ENCODE data around the gene MRPS22. TPM values are rescaled to one million over a fixed set of nuclear protein-coding genes. Genes with fewer than 3 reads are reported as not detected.

MRPS22 gene
- total RNA-seq, 6 experiments from 2014 or later = 65.8 to 74.1 (median 71.0) TPM

DNA sequence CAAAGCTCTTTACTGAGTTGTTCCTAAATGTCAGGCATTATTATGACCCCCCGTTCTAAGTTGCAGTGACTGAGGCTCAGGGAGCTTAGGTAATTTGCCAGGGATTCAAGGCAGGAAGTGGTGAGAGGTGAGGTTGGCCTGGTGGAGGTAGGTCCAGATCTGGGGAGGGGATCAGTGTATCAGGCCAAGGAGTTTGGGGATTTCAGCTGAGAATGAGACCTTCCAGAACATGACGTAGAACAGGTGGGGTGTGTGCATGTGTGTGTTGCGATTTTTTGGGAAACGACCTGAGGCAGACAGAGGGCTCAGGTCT, 41.1 kb upstream of the MRPS22 start:
- Mint-ChIP-seq H3K9me3 (no peaks in the 10 kb centered on the region; the same call in 1 of the 2 replicates), H3K4me3 (peak overlapping the region; percentile 66), H3K4me1 (ENCODE audit: low read depth) (peaks cover 96% of the 10 kb centered on the region), H3K36me3 (ENCODE audit: low read depth) (peaks cover 37% of the 10 kb centered on the region), H3K27ac (peak overlapping the region; percentile 96), H3K27me3 (ENCODE audit: insufficient read depth) (0 out of 2 replicates have a peak, but pooled peaks cover 3% of the 10 kb centered on the region)
- DNase-seq = no peak
- TF ChIP-seq, protein P1, sequence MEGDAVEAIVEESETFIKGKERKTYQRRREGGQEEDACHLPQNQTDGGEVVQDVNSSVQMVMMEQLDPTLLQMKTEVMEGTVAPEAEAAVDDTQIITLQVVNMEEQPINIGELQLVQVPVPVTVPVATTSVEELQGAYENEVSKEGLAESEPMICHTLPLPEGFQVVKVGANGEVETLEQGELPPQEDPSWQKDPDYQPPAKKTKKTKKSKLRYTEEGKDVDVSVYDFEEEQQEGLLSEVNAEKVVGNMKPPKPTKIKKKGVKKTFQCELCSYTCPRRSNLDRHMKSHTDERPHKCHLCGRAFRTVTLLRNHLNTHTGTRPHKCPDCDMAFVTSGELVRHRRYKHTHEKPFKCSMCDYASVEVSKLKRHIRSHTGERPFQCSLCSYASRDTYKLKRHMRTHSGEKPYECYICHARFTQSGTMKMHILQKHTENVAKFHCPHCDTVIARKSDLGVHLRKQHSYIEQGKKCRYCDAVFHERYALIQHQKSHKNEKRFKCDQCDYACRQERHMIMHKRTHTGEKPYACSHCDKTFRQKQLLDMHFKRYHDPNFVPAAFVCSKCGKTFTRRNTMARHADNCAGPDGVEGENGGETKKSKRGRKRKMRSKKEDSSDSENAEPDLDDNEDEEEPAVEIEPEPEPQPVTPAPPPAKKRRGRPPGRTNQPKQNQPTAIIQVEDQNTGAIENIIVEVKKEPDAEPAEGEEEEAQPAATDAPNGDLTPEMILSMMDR (IDR thresholded peaks at IDR 0.05) = no peak

- Mint-ChIP-seq H3K9me3 (no peaks in the 10 kb centered on the region; the same call in 1 of the 2 replicates), H3K4me3 (peak overlapping the region; percentile 20; the same call in 1 of the 2 replicates), H3K27ac (peak overlapping the region; percentile 96), H3K36me3 (ENCODE audit: low read depth) (peaks cover 34% of the 10 kb centered on the region), H3K27me3 (ENCODE audit: insufficient read depth) (0 out of 2 replicates have a peak, but pooled peaks cover 3% of the 10 kb centered on the region), H3K4me1 (ENCODE audit: low read depth) (peaks cover 96% of the 10 kb centered on the region)
- TF ChIP-seq, protein P1 (IDR thresholded peaks at IDR 0.05) = no peak
- no peak for DNase-seq
These were observed 40.6 kb upstream of the MRPS22 start for GRCh38 chr3:139303216-139303615.

DNA sequence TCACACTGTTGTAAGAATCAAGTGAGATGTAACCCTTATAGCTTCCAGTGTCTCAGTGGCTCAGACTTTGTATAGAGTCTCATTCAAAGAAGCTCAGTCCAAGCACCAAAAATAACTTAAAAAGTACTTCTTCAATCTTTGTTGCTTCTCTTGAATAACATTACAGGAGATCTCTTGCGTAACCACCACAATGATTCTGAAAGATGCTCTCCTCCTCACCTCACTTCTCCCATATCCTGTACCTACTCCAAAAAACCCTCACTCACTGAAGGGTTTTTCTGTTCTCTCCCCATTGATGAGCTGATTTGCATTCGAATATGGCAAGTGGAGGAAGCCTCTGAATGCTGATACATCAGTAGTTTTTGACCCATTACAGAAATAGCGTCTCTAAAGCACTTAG, 39.4 kb upstream of the MRPS22 start:
- DNase-seq = no peak
- peak overlapping the region; percentile 96 for H3K27ac Mint-ChIP-seq
- H3K4me1 Mint-ChIP-seq (ENCODE audit: low read depth) = peaks cover 96% of the 10 kb centered on the region
- H3K36me3 Mint-ChIP-seq (ENCODE audit: low read depth) = peaks cover 29% of the 10 kb centered on the region
- no peak overlapping the region for H3K4me3 Mint-ChIP-seq
- H3K9me3 Mint-ChIP-seq = no peaks in the 10 kb centered on the region; the same call in 1 of the 2 replicates
- TF ChIP-seq, protein P1 (IDR thresholded peaks at IDR 0.05) = no peak
- H3K27me3 Mint-ChIP-seq (ENCODE audit: insufficient read depth) = peaks cover 4% of the 10 kb centered on the region

DNA sequence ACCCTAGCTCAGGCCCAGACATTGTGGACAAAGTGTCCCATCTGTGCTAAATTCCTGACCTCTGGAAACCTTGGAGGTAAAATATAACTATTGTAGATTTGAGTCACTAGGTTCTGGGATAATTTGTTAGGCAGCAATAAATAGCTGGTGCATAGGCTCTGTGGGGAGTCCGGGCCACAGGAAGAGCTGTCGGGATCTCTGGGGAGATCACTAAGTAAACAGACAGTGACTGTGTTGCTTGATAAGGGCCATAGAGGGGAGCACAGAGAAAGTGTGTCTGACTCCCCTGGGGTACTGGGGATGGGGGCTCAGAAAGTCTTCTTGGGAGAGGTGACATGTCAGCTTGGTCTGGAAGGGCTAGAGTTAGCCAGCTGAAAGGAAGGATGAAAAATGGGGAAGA, 37.7 kb upstream of the MRPS22 start:
- TF ChIP-seq, protein P1 (IDR thresholded peaks at IDR 0.05) = no peak
- Mint-ChIP-seq H3K4me1 (ENCODE audit: low read depth) (peaks cover 96% of the 10 kb centered on the region), H3K9me3 (no peaks in the 10 kb centered on the region; the same call in 1 of the 2 replicates), H3K4me3 (no peak overlapping the region; the same call in 1 of the 2 replicates), H3K36me3 (ENCODE audit: low read depth) (peaks cover 25% of the 10 kb centered on the region), H3K27ac (peak overlapping the region; percentile 71), H3K27me3 (ENCODE audit: insufficient read depth) (peaks cover 4% of the 10 kb centered on the region)
- DNase-seq = no peak

DNA sequence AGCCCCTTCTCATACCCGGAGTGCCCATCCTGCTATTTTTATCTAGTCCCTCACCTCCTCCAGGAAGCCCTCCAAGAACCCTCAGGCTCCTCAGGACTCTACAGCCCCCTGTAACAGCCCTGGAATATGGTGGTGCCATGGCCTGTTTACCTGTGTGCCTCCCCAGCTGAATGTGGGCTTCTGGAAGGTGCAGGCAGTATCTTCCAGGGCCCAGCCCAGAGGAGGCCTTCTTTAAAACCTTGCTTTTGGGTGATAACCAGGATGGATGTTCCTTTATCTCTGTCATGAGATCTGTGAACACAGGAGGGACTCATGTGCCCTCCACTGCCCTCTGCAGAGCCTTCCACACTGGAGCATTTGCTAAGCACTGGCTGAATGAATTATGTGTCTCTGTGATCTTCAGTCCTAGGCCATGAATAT, 36.7 kb upstream of the MRPS22 start:
- H3K9me3 Mint-ChIP-seq = no peaks in the 10 kb centered on the region; the same call in 1 of the 2 replicates
- DNase-seq = no peak
- peak overlapping the region; percentile 3; the same call in 1 of the 2 replicates for H3K4me3 Mint-ChIP-seq
- peaks cover 96% of the 10 kb centered on the region for H3K4me1 Mint-ChIP-seq (ENCODE audit: low read depth)
- H3K27me3 Mint-ChIP-seq (ENCODE audit: insufficient read depth) = peaks cover 4% of the 10 kb centered on the region
- TF ChIP-seq, protein P1 (IDR thresholded peaks at IDR 0.05) = no peak
- H3K36me3 Mint-ChIP-seq (ENCODE audit: low read depth) = peaks cover 29% of the 10 kb centered on the region
- H3K27ac Mint-ChIP-seq = peak overlapping the region; percentile 92

All from HFFc6 (cell line).